Posterior cingulate gyrus (tissue), 11 donors: ENCODE measurements around the gene VPS18.

Experiments
- DNase-seq, 10 donors: peaks; one replicate each; pipeline versions ENCODE4 v3.0.0 to v3.0.0-alpha.2; 2020 to 2021; ENCODE audit warnings: mixed read lengths in 3 of 10
- intact Hi-C: fragments of 100-400 bp; cut with DNase I; formaldehyde crosslinking; loops from one replicate; pipeline ENCODE4 v1.15.1; 2023

VPS18 gene

DNA sequence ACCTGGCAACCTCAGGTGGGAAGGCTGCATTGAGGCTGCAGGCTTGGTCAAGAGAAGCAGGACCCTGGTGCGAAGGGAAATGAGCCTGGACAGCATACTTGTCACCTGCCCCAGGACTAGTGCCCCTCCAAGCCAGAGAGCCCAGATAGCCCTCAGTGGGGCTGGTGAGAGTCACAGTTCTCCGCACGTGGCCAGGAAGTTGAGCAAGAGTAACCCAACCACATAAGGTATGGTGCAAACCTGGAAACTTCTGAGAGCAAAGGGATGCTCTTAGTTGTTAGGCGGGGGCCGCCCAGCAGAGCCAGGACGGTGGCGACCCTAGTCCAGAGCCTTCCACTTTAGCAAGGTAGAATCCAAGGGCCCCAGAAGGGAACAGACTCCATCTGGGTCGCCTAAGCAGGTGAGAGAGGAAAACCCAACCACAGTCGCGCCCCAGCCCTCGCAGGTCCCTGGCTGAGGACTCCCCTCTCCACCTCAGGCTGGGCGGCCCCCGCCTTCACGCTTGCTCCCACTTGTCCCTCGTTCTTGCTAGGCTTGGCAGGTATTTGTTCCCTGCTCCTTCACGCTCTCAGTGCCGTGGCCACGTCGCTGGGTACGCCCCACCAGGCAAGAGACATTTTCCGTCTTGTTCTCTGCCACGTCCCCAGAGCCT is 1.1 kb upstream of the VPS18 start:
- intact Hi-C loops: loop anchor here (2.0 to 5.0 kb wide), 4 partner anchors 32 to 216 kb away; no protein-coding TSS in a partner anchor
- no peak for DNase-seq

DNA sequence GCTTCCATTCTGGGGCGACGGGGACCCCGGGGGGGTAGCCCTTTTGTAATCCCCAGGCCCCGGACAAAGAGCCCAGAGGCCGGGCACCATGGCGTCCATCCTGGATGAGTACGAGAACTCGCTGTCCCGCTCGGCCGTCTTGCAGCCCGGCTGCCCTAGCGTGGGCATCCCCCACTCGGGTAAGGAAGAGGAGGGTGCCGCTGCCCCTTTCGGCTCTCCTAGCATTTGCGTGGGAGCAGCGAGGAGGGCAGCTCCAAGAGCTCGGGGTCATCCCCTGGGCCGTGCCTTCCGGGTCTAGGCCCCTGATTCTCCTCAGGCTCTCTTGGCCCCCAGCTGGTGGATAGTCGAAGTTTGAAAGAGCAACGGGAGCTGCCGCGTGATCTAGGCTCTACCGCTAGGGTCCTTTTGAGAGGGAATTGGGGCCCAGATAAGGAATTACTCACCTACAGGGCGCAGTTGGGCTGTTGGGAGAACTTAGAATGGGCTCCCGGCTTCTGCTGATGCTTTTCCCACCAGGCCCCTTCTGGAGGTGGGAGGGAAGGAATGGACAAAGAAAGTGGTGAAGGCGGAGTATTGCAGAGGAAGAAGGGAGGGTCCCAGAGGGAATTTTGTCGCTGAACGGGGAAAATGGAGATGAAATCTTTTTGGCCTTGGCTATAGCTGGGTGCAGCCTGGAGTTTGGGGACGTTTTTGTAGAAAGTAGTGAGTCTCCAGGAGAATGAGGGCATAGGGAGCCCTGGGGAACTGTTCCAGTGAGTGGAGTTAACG is 615 bp downstream of the VPS18 start:
- DNase-seq: peak in 5 of 10 donors; percentile 18 to 90 (median 30)
- intact Hi-C loops: loop anchor here (2.0 to 5.0 kb wide), 4 partner anchors 88 to 300 kb away; partner anchors contain the start of genes DNAJC17, KNL1 and ZFYVE19

DNA sequence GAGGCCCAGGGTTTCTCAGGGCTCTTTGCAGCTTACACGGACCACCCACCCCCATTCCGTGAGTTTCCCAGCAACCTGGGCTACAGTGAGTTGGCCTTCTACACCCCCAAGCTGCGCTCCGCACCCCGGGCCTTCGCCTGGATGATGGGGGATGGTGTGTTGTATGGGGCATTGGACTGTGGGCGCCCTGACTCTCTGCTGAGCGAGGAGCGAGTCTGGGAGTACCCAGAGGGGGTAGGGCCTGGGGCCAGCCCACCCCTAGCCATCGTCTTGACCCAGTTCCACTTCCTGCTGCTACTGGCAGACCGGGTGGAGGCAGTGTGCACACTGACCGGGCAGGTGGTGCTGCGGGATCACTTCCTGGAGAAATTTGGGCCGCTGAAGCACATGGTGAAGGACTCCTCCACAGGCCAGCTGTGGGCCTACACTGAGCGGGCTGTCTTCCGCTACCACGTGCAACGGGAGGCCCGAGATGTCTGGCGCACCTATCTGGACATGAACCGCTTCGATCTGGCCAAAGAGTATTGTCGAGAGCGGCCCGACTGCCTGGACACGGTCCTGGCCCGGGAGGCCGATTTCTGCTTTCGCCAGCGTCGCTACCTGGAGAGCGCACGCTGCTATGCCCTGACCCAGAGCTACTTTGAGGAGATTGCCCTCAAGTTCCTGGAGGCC is 5.4 kb downstream of the VPS18 start:
- no peak for DNase-seq
- intact Hi-C loops: loop anchor here (5.0 kb wide), 1 partner anchor 218 kb away; the partner anchor contains the start of gene INO80

DNA sequence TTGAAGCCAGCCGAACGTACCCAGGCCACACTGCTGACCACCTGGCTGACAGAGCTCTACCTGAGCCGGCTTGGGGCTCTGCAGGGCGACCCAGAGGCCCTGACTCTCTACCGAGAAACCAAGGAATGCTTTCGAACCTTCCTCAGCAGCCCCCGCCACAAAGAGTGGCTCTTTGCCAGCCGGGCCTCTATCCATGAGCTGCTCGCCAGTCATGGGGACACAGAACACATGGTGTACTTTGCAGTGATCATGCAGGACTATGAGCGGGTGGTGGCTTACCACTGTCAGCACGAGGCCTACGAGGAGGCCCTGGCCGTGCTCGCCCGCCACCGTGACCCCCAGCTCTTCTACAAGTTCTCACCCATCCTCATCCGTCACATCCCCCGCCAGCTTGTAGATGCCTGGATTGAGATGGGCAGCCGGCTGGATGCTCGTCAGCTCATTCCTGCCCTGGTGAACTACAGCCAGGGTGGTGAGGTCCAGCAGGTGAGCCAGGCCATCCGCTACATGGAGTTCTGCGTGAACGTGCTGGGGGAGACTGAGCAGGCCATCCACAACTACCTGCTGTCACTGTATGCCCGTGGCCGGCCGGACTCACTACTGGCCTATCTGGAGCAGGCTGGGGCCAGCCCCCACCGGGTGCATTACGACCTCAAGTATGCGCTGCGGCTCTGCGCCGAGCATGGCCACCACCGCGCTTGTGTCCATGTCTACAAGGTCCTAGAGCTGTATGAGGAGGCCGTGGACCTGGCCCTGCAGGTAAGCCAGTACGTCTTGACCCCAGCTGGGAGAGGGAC is 6.2 kb downstream of the VPS18 start:
- DNase-seq: peak in 1 of 10 donors; percentile 65

DNA sequence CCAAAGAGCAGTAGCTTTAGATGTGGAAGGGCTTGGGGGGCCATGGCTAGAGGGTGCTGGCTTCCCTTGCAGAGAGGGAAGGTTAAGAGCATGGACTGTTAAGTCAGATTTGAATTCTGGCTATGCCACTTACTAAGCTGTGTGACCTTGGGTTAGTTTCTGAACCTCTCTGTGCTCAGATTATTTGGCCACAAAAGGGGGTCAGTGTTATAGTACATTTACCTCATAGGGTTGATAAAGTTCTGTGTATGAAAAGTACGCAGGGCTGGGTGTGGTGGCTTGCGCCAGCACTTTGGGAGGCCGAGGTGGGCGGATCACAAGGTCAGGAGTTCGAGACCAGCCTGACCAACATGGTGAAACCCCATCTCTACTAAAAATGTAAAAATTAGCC is 6.8 kb downstream of the VPS18 start:
- intact Hi-C loops: loop anchor here (5.0 kb wide), 1 partner anchor 216 kb away; the partner anchor contains the start of gene INO80
- no peak for DNase-seq

More for the DNA sequence above, 6.2 kb downstream of the VPS18 start:
- intact Hi-C loops: loop anchor here (5.0 kb wide), 1 partner anchor 217 kb away; the partner anchor contains the start of gene INO80

DNA sequence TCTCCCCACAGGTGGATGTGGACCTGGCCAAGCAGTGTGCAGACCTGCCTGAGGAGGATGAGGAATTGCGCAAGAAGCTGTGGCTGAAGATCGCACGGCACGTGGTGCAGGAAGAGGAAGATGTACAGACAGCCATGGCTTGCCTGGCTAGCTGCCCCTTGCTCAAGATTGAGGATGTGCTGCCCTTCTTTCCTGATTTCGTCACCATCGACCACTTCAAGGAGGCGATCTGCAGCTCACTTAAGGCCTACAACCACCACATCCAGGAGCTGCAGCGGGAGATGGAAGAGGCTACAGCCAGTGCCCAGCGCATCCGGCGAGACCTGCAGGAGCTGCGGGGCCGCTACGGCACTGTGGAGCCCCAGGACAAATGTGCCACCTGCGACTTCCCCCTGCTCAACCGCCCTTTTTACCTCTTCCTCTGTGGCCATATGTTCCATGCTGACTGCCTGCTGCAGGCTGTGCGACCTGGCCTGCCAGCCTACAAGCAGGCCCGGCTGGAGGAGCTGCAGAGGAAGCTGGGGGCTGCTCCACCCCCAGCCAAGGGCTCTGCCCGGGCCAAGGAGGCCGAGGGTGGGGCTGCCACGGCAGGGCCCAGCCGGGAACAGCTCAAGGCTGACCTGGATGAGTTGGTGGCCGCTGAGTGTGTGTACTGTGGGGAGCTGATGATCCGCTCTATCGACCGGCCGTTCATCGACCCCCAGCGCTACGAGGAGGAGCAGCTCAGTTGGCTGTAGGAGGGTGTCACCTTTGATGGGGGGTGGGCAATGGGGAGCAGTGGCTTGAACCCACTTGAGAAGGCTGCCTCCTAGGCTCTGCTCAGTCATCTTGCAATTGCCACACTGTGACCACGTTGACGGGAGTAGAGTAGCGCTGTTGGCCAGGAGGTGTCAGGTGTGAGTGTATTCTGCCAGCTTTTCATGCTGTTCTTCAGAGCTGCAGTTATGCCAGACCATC is 8.6 kb downstream of the VPS18 start:
- DNase-seq: peak in 4 of 10 donors; percentile 26 to 90 (median 57)
- intact Hi-C loops: loop anchor here (5.0 kb wide), 1 partner anchor 214 kb away; the partner anchor contains the start of gene INO80

DNA sequence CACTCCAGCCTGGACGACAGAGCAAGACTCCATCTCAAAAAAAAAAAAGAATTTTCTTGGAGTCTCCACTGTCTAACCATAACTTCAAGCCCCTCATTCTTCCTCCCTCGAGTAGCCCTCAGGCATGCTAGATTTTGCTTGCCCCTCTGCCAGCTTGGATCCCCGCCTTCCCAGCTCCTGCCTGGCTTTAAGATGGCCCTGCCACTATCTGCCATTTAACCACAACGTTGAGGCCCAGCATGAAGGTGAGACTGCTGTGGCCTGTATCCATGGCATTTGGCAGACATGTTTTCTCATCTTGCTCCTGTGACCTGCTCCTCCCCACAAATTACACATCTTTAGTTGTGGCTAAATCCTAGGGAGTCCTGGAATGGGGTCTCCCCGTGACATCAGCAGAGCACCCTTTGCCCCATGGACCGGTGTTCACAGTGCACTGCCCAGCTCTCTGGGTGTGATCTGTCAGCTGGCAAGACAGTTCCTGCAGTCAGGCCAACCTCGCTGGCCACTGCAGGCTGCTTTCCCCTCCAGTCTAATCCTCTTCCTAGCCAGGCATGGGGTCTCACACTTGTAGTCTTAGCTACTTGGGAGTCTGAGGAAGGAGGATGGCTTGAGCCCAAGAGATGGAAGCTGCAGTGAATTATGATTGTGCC is 10.4 kb downstream of the VPS18 start:
- peak in 1 of 10 donors; percentile 32 for DNase-seq

DNA sequence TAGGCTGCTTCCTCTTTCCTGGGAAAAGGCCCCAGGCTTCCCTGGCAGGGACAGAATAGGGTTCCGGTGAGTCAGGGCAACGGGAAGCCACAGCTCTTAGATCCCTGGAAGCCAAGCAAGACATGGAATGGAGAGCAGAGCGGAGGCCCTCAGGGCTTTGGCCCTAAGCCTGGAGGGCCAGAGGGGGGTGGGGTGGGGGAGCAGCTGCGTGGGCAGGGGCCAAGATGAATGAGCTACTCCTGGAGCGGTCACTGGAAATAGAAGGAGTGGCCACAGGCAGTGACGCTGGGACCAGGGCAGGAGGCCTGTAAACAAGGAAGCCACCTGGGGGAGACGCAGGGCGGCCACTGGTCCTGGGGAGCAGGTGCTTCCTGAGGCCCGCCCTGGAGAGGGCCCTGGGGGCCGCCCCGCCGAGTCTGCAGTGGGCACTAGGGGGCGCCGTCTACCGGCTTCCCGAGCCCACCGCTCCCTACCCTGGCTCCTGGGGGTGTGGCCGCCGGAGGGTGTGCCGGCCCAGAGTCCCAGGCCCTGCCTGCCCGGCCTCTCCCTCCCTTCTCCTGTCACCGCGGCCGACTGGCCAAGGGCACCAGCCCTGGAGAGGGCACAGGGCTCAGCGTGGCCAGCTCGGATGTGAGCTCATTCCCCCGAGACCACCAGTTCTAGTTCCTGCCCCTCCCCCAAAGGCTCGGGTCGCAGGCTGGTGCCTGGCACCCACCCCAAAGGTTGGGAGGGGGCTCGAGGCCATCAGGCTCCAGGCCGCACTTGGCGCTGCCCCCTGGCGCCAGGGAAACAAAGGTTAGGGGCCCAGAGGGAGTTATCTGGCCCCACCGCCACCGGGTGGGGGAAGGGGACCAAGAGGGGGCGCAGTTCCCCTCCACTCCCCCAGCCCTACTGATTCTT is 12.1 kb downstream of the VPS18 start:
- DNase-seq: peak in 7 of 10 donors; percentile 46 to 91 (median 56)
- intact Hi-C loops: no loop called here

More for the DNA sequence above, 10.4 kb downstream of the VPS18 start:
- intact Hi-C loops: loop anchor here (1.0 to 5.0 kb wide), 3 partner anchors 118 to 281 kb away; partner anchors contain the start of gene INO80

DNA sequence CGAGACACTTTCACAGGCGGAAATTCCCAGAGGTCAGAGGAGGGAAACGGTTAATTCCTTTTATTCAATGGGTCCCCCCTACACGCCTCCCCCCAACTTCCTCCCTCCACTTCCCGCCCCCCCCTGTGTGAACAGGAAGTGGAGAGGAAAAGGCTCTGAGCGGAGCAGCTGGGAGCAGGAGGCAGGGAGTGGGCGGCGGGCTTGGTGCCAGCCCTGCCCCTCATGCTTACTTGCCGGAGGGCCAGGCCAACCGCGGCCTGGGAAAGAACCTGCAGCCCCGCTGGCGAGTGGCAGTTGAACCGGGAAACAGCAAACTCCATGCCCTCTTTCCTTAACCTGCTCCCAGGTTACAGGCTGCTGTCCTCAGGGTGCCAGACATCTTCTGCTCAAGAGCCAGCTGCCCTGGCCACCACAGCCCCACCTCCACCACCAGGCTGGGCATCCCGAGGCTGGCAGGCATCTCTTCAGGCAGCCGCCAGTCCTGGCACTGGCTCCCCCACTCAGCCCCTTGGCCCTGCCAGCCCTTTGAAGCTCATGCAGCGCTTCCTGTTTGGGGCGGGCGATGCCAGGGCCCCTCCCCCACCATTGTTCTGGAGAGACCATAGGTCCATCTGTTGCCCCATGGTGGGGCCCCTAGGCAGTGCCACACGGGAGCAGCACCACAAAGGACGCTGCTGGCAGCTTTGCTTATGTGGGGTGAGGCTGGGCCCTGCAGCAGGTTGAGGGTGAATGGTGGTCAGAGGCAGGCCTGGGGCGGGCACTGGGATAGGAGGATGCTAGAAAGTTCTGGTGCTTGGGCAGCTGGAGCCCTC is 12.9 kb downstream of the VPS18 start:
- peak in 3 of 10 donors; percentile 39 to 82 (median 52) for DNase-seq
- intact Hi-C loops: no loop called here

DNA sequence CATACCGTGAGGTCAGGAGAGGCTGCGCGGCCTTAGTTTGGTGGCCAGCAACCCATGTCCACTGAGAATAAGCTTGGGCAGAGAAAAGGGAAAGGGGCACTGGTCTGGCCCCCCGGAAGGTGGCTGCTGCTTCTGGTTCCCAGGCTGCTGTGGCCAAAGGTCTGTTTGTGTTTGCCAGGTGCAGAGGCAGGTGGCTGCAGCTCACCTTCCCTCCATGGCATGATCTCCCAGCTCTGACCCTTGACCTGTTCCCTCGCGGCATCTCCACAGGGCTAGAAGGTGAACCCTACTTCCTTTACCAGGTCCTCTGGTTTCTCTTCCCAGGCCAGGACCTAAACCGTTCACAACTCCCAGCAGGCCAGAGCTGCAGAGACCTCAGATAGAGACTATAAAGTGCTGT is 13.8 kb downstream of the VPS18 start:
- intact Hi-C loops: no loop called here
- no peak for DNase-seq

DNA sequence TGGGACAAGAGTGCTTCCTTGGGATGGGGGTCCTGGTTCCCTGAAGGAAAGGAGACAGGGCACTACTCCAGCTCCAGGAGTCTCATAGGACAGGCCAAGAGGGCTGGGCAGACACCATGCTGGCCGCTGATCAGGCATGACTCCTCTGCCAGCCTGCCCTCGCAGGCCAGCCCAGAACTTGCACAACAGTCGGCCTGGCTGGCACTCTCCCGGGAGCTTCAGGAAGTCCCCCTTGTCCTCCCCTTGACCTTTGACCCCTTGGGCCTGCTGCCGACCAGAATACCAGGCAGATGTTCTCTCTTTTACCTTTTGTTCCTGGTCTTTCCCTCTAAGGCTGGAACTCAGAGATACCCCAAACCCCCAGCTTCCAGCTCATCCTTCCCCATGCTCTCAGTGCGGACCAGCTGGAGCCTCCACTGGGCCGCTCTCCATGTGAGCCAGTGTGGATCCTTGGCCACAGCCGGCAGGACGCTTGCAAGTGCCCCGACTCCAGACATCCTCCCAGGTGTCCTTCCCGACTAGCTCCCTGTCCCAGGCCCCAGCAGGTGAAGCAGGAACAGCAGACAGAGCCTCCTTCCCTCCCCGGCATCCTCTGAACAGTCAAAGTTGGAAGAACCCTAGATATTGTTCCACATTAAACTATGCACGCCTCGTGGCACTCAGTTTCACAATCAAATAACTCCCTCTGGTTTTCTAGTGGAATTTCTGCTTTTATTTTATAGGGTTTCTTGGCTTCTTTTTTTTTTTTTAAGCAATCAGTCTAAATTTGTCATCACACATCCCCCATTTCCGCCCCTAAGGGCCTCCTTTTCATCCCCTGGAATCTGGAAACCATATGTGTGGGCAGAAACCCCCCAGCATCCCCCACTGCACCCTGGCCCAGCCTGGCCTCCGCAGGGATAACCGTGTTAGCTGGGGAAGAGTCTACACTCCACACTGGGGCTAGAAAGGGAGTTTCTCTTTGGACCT is 15.7 kb downstream of the VPS18 start:
- no peak for DNase-seq
- intact Hi-C loops: no loop called here

DNA sequence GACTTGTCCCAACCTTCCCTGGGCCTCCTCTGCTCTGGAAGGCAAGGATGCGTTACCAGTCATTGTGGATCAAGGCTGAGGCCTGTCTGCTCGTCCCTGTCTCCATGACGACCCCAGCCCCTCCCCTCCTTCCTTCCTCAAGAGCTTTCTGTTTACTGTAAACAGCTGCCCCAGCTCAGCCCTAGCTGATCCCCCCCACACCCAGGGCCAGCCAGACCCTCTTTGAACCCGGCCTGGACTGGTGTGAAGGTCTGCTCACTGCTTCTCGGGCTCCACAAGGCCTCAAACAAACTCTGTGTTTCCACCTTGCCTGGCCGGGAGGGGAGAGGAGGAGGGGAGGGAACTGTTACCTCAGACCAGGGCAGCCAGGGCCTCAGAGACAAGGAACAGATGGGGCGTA is 16.9 kb downstream of the VPS18 start:
- no peak for DNase-seq
- intact Hi-C loops: no loop called here

DNA sequence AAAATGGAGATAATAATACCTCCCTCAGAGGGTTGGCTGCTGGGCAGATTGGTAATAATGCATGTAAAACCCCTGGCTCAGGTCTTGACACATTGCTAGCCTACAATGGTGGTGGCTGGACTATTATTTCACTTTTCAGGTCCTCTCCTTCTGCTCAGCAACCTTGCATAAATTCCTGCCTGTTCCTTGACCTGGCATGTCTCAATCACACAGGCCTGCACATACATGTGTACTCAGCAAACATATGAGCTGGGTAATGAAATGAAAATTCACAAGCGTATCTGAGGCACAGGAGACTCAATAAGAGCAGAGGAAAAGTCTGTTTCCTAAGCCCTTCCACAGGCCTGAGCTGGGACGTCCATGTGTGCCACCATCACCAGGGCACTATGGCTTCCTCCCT is 17.4 kb downstream of the VPS18 start:
- intact Hi-C loops: no loop called here
- DNase-seq: no peak

DNA sequence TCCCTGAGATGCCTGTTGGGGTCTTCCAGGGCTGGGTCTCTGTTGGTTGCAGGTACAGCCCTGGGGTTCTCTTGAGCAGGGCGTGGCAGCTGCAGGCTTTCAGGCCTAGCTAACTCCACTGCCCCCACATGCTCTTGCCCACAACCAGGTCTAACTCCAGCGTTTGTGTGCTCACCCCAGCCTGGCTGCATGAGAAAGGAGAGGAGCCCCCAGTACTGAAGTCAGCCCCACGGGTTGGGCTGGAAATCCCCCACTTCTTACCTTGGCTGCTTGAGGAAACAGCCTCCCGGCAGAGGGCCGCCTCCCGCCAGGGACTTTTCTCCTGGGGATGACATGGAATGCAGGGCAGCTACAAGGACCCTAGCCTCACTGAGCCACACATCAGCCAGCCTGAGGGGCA is 18.2 kb downstream of the VPS18 start:
- intact Hi-C loops: no loop called here
- DNase-seq: no peak

DNA sequence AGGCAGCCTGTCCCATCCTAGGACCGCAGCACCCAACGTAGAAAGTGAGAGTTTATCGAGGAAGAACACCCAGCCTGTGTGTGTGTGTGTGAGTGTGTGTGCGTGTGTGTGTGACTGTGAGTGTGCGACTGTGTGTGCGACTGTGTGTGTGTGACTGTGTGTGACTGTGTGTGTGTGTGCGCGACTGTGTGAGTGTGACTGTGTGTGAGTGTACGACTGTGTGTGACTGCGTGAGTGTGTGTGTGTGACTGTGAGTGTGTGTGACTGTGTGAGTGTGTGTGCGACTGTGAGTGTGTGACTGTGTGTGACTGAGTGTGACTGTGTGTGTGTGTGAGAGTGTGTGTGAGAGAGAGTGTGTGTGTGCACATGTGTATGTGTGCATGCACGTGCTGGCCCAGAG is 19.8 kb downstream of the VPS18 start:
- intact Hi-C loops: no loop called here
- DNase-seq: no peak
